ENCODE data around the gene OLFML1. TPM values are rescaled to one million over a fixed set of nuclear protein-coding genes. Genes with fewer than 3 reads are reported as not detected.

Gene OLFML1
- total RNA-seq (2022) (not detected in 2 replicates), Bru-seq, nascent RNA (not detected), BruChase-seq, experiment 1, labeled RNA remaining after a 6-hour chase (not detected), BruChase-seq, experiment 2, labeled RNA remaining after a 2-hour chase (not detected)
- long read RNA-seq: 0 reads

DNA sequence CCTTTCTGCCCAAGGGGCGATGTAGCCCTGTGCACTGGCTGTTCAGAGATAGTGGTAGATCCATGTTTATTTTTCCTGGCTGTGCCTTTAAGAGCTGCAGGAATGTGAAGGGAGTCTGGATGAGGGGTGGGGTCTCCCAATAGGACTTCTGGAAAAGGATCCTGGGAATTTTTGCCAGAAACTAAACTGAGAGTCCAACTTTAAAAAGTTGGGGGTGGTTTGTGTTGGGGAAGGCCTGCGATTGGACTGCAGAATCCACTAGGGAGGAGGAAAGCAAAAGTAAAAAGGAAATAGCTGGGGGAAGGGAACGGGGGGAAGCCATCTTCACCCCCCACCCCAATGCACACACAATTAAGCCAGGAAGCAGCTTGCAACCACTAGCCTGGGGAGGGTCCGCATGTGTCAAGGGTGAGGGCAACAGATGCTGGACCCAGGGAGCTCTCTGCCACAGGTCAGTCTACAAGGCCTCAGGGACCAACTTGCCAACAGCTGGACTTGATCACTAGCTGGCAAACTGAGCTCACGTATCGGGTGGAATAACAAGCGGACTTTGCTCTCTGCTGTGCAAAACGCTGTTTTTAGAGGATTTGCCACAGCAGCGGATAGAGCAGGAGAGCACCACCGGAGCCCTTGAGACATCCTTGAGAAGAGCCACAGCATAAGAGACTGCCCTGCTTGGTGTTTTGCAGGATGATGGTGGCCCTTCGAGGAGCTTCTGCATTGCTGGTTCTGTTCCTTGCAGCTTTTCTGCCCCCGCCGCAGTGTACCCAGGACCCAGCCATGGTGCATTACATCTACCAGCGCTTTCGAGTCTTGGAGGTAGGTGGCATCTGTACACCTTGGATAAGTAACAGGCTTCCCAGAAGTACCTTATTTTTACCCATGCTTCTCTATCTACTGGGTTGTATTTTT, at the start of gene OLFML1:
OLFML1 (plus strand) TSS at position 321 of the 912 bp plus-strand sequence; CDS start at position 691, 370 bp downstream.
- no TSS peak for BruUV-seq (replicated peaks)
- ChIA-PET POLR2A (no interaction called here), CTCF (interaction anchor here (0.6 to 1.9 kb wide), 6 partner anchors 8 to 172 kb away, joined by 3 to 6 read pairs (median 4); no protein-coding TSS in a partner anchor)
- H3K27me3 Mint-ChIP-seq (ENCODE audit: insufficient read depth, unreplicated experiment): no peaks in the 10 kb centered on the region
- no peaks in the 10 kb centered on the region for H3K36me3 Mint-ChIP-seq (ENCODE audit: insufficient read depth, unreplicated experiment)
- no peak within 1 kb of the TSS for H3K4me3 Mint-ChIP-seq (ENCODE audit: unreplicated experiment)
- intact Hi-C loops (cut with micrococcal nuclease): no loop called here
- H3K9me3 Mint-ChIP-seq (ENCODE audit: unreplicated experiment): no peaks in the 10 kb centered on the region
- no peak within 1 kb of the TSS for H3K27ac Mint-ChIP-seq (ENCODE audit: low read depth, unreplicated experiment)
- TF ChIP-seq, protein P1, sequence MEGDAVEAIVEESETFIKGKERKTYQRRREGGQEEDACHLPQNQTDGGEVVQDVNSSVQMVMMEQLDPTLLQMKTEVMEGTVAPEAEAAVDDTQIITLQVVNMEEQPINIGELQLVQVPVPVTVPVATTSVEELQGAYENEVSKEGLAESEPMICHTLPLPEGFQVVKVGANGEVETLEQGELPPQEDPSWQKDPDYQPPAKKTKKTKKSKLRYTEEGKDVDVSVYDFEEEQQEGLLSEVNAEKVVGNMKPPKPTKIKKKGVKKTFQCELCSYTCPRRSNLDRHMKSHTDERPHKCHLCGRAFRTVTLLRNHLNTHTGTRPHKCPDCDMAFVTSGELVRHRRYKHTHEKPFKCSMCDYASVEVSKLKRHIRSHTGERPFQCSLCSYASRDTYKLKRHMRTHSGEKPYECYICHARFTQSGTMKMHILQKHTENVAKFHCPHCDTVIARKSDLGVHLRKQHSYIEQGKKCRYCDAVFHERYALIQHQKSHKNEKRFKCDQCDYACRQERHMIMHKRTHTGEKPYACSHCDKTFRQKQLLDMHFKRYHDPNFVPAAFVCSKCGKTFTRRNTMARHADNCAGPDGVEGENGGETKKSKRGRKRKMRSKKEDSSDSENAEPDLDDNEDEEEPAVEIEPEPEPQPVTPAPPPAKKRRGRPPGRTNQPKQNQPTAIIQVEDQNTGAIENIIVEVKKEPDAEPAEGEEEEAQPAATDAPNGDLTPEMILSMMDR (IDR thresholded peaks at IDR 0.05; ENCODE audit: unreplicated experiment): no peak
- peaks cover 7% of the 10 kb centered on the region for H3K4me1 Mint-ChIP-seq (ENCODE audit: insufficient read depth, unreplicated experiment)
- no peak for DNase-seq (ENCODE audit: unreplicated experiment)

DNA sequence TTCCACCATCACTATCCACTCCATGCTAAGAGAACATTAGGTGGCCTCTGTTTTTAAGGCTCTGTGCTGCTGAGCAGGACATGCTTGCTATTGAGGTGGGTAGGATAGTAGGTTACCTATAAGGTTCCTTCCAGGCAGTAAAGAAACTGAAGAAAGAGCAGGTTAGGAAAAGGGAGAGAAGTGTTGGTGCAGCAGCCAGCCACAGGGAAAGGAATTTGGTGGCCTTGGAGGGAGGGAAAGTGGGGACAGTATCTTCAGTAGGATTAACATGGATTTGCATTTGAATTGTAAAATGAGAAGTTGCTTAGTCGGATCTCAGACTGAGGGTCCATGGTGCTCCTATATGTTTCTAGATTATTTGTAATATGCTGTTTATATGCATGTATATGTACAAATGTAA, 49.2 kb upstream of the OLFML1 start:
- H3K4me1 Mint-ChIP-seq (ENCODE audit: insufficient read depth, unreplicated experiment): peaks cover 5% of the 10 kb centered on the region
- BruUV-seq (replicated peaks): no TSS peak
- intact Hi-C loops (cut with micrococcal nuclease): no loop called here
- no peak for DNase-seq (ENCODE audit: unreplicated experiment)
- ChIA-PET POLR2A (no interaction called here), CTCF (interaction anchor here (0.6 to 1.4 kb wide), 4 partner anchors 13 to 681 kb away, joined by 3 to 5 read pairs (median 4); no protein-coding TSS in a partner anchor)
- no peak overlapping the region for H3K27ac Mint-ChIP-seq (ENCODE audit: low read depth, unreplicated experiment)
- no peaks in the 10 kb centered on the region for H3K36me3 Mint-ChIP-seq (ENCODE audit: insufficient read depth, unreplicated experiment)
- H3K9me3 Mint-ChIP-seq (ENCODE audit: unreplicated experiment): no peaks in the 10 kb centered on the region
- TF ChIP-seq, protein P1 (IDR thresholded peaks at IDR 0.05; ENCODE audit: unreplicated experiment): no peak
- no peaks in the 10 kb centered on the region for H3K27me3 Mint-ChIP-seq (ENCODE audit: insufficient read depth, unreplicated experiment)
- no peak overlapping the region for H3K4me3 Mint-ChIP-seq (ENCODE audit: unreplicated experiment)

DNA sequence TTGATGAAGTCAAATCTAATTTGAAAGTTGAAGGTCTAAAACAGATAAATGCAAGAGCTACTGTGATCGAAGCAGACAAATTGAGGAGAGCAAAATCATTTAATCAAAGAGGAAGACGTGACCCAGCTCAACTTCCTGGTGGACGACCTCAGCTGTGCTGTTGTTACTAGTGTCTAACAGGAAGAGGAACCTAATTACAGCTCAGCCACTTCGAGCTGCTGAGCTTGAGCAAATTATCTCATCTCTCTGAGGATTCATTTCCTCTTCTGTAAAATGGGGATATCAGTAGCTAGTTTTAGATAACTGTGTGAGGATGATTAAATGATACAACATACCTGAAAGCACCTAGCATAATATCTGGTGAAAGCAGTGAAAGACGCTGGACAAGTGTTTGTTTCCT, 48.6 kb upstream of the OLFML1 start:
- no peaks in the 10 kb centered on the region for H3K27me3 Mint-ChIP-seq (ENCODE audit: insufficient read depth, unreplicated experiment)
- H3K9me3 Mint-ChIP-seq (ENCODE audit: unreplicated experiment): no peaks in the 10 kb centered on the region
- ChIA-PET POLR2A (no interaction called here), CTCF (interaction anchor here (0.6 to 1.4 kb wide), 4 partner anchors 13 to 682 kb away, joined by 3 to 5 read pairs (median 4); no protein-coding TSS in a partner anchor)
- intact Hi-C loops (cut with micrococcal nuclease): no loop called here
- H3K27ac Mint-ChIP-seq (ENCODE audit: low read depth, unreplicated experiment): no peak overlapping the region
- H3K36me3 Mint-ChIP-seq (ENCODE audit: insufficient read depth, unreplicated experiment): no peaks in the 10 kb centered on the region
- DNase-seq (ENCODE audit: unreplicated experiment): no peak
- TF ChIP-seq, protein P1 (IDR thresholded peaks at IDR 0.05; ENCODE audit: unreplicated experiment): no peak
- H3K4me3 Mint-ChIP-seq (ENCODE audit: unreplicated experiment): no peak overlapping the region
- BruUV-seq (replicated peaks): no TSS peak
- H3K4me1 Mint-ChIP-seq (ENCODE audit: insufficient read depth, unreplicated experiment): peaks cover 5% of the 10 kb centered on the region

DNA sequence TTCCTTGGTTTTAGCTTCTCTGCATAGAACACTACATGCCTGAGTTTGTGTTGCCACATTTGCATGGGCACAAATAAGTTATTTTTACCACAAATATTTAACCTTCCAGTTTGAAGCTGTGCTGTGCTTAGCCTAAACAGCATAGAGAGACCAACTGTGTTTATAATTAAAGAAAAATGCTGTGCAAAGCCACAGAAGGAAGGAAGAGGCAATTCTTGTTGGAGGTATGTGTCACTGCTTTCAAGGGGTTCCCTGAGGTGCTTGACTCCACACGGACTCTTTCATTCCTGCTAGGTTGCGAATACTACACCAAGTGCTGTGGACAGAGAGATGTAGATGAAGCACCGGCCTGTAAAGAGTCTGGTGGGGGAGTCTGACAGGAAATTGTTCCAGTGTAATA, 47.6 kb upstream of the OLFML1 start:
- no peaks in the 10 kb centered on the region for H3K36me3 Mint-ChIP-seq (ENCODE audit: insufficient read depth, unreplicated experiment)
- ChIA-PET POLR2A (no interaction called here), CTCF (no interaction called here)
- H3K27ac Mint-ChIP-seq (ENCODE audit: low read depth, unreplicated experiment): no peak overlapping the region
- DNase-seq (ENCODE audit: unreplicated experiment): no peak
- no peak overlapping the region for H3K4me3 Mint-ChIP-seq (ENCODE audit: unreplicated experiment)
- H3K9me3 Mint-ChIP-seq (ENCODE audit: unreplicated experiment): no peaks in the 10 kb centered on the region
- no TSS peak for BruUV-seq (replicated peaks)
- H3K4me1 Mint-ChIP-seq (ENCODE audit: insufficient read depth, unreplicated experiment): peaks cover 5% of the 10 kb centered on the region
- intact Hi-C loops (cut with micrococcal nuclease): no loop called here
- H3K27me3 Mint-ChIP-seq (ENCODE audit: insufficient read depth, unreplicated experiment): no peaks in the 10 kb centered on the region
- TF ChIP-seq, protein P1 (IDR thresholded peaks at IDR 0.05; ENCODE audit: unreplicated experiment): no peak
